Mucosa of descending colon (tissue), 3 donors: ENCODE results near the gene PPM1G. TPM values are rescaled to one million over a fixed set of nuclear protein-coding genes. Genes with fewer than 3 reads are reported as not detected.
A peak's percentile ranks its signal among the peaks of the same experiment; 100 is the strongest.
"Not testable (repeated sequence)": the region's sequence is repeated elsewhere in the genome, so short reads cannot be mapped to it uniquely, and the experiment has no call there.

ENCODE experiments used
- ATAC-seq: fragments of 200-7000 bp; cut with Tn5 transposase; one replicate; pipeline ENCODE4 v1.9.1; 2020; ENCODE audit warnings: mild to moderate bottlenecking, moderate library complexity
- DNase-seq, 3 donors: peaks; one replicate each; pipeline ENCODE4 v3.0.0-alpha.2; 2020
- H3K36me3 ChIP-seq: fragments of 200-600 bp; one replicate; pipeline ENCODE4 v1.8.0; 2021; ENCODE audit warnings: low read depth, mild to moderate bottlenecking
- H3K4me1 ChIP-seq: fragments of 200-600 bp; one replicate; pipeline ENCODE4 v1.8.0; 2021; ENCODE audit warnings: low read depth, mild to moderate bottlenecking
- H3K4me3 ChIP-seq: fragments of 200-600 bp; one replicate; pipeline ENCODE4 v1.8.0; 2021; ENCODE audit warnings: mild to moderate bottlenecking
- H3K9me3 ChIP-seq: fragments of 200-600 bp; one replicate; pipeline ENCODE4 v1.8.0; 2021; ENCODE audit warnings: mild to moderate bottlenecking
- CTCF ChIP-seq: fragments of 200-600 bp; IDR thresholded peaks from one replicate; pipeline ENCODE4 v1.8.0; 2022; ENCODE audit warnings: antibody characterized with exemption, mild to moderate bottlenecking
- intact Hi-C, 2 donors: fragments of 100-400 bp; cut with DNase I in 1 of 2; cut with micrococcal nuclease in 1 of 2; formaldehyde crosslinking; loops; one replicate each; pipeline versions ENCODE4 v1.11.0 to v1.11.1; 2022; cut with DNase I, micrococcal nuclease
- total RNA-seq, 3 donors: library from RNA; stranded (reverse); fragmentation: NEBNext Ultra II Directional in 2 of 3; extraction: Animal tissue kit (Norgen Biotek cat#: 25700) in 2 of 3; gene quantifications; one replicate each; pipeline versions ENCODE4 v1.2.1 to v1.2.4, GENCODE V29; 2021 to 2023
- donor health status: DM: no; HTN: no; CAD: no; lungs with moderate emphysema.
- donor health status: DM: no; HTN: no; CAD: no.
- donor health status: DM: no; HTN: yes; CAD: no.

PPM1G gene
- total RNA-seq, 3 donors from 2014 or later, result 53.4 to 64.1 (median 59.6) TPM

DNA sequence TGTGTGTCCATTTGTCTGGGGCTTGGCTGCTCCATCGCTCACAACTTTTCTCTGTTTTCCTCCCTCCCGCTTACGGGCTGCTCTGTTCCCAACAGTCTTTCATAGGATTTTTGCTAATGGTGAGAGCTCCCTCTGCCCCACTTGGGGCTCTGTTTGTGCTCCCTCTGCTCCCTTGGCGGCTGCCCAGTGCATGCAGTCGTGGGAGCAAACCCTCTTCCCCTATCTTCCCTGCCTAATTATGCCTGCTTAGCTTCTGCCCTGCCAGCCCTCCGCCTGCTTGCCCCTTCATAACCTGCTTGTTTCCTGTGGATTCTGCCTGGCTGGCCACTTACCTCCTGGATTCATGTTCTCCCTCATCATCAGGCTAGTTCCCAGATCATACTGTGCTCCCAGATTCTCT is 26.2 kb upstream of the PPM1G start:
- DNase-seq (no peak), ATAC-seq (no peak)
- Histone ChIP-seq H3K4me3 (no peak overlapping the region), H3K9me3 (no peaks in the 10 kb centered on the region), H3K4me1 (peaks cover 7% of the 10 kb centered on the region), H3K36me3 (peaks cover 14% of the 10 kb centered on the region)
- intact Hi-C loops, result no loop called here
- TF ChIP-seq CTCF, result no peak

DNA sequence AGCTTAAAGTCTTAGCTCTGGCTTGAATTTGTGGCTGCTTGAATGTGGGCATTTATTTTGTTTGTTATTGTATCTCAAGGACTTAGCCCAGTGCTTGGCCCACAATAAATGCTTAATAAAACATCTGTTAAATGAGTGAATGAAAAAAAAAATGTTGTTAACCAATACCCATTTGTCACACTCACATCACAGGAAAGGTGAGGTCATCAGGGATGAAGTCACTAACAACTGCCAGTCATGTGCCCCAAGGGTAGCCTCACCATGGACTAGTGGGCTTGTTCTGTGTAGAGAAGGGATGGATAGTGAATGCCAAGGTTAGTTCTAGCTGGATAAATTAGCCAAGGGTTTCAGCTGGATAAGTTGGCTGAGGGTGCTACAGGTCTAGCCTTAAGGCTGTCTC is 22.0 kb upstream of the PPM1G start:
- intact Hi-C loops, result no loop called here
- no peak for ATAC-seq

GRCh38 chr2:27428978-27429541 is 19.7 kb upstream of the PPM1G start:
- peak overlapping the region; percentile 92 for H3K4me3 ChIP-seq
- ATAC-seq (peak; percentile 93), DNase-seq (peak; percentile 84 to 92 (median 91))
- intact Hi-C loops, result no loop called here
- H3K9me3 ChIP-seq, result no peaks in the 10 kb centered on the region
- peaks cover 4% of the 10 kb centered on the region for H3K36me3 ChIP-seq
- H3K4me1 ChIP-seq, result peaks cover 17% of the 10 kb centered on the region
- no peak for TF ChIP-seq CTCF

More for the DNA sequence above, 22.0 kb upstream of the PPM1G start:
- no peak for DNase-seq
- Histone ChIP-seq H3K4me3 (no peak overlapping the region), H3K4me1 (peaks cover 17% of the 10 kb centered on the region), H3K9me3 (no peaks in the 10 kb centered on the region), H3K36me3 (peaks cover 14% of the 10 kb centered on the region)
- no peak for TF ChIP-seq CTCF

DNA sequence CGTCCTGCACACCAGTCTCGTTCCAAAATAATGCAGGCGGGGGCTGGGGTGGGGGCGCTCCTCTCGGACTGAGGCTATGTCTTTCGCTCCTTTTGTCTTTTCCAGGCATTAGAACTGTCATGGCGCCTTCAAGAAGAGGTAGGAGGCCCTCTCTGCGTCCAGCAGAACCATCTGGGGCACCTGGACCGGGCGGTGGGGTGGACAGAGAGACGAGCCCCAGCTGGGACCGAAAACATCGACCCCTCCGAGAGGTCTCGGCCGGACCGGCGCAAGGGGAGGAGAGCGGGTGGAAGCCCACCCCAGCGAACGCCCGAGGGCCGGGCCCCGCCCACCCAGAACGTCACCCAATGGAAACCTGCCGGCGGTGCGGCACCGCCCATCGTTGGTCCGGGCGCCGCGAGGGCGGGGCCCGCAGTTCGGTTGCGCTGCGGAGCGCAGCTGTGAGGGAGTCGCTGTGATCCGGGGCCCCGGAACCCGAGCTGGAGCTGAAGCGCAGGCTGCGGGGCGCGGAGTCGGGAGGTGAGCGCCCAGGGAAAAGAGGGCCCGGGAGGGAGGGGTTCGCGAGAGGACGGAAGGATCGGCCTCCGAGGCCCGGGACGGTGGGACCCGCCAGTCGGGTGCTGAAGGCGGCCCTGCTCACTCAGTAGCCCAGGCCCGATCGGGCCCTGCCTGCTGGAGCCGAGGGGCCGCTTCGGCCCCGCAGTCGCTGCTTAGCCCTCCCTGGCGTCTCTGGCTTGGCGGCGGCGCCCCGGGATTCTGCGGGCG is 19.0 kb upstream of the PPM1G start, which contains the start of gene NRBP1:
Gene NRBP1 (plus strand): TSS at position 419 of the 765 bp plus-strand sequence. CDS start 4,643 bp downstream, outside the sequence.
- H3K4me1 ChIP-seq, result peaks cover 17% of the 10 kb centered on the region
- peak; percentile 96 to 97 (median 96) for DNase-seq
- no peaks in the 10 kb centered on the region for H3K9me3 ChIP-seq
- H3K4me3 ChIP-seq, result peak within 1 kb of the TSS; percentile 92
- ATAC-seq, result peak; percentile 96
- TF ChIP-seq CTCF, result peak; percentile 15
- H3K36me3 ChIP-seq, result no peaks in the 10 kb centered on the region
- intact Hi-C loops, result no loop called here

GRCh38 chr2:27427863-27428212 is 18.4 kb upstream of the PPM1G start:
- peak overlapping the region; percentile 92 for H3K4me3 ChIP-seq
- TF ChIP-seq CTCF, result no peak
- ATAC-seq (no peak), DNase-seq (no peak)
- H3K9me3 ChIP-seq, result no peaks in the 10 kb centered on the region
- H3K4me1 ChIP-seq, result peaks cover 17% of the 10 kb centered on the region
- H3K36me3 ChIP-seq, result no peaks in the 10 kb centered on the region
- intact Hi-C loops, result no loop called here

- H3K36me3 ChIP-seq, DNase-seq, intact Hi-C loops, H3K4me3 ChIP-seq, H3K9me3 ChIP-seq, ATAC-seq, H3K4me1 ChIP-seq: not testable (repeated sequence)
These were observed 15.6 kb upstream of the PPM1G start for GRCh38 chr2:27425039-27425438.
